HepG2 (cell line): ENCODE results near the gene TST. TPM values are rescaled to one million over a fixed set of nuclear protein-coding genes. Genes with fewer than 3 reads are reported as not detected.

ENCODE experiments used
- BCL6 ChIP-seq: IDR thresholded peaks from 2 replicates; pipeline ENCODE4 v1.6.1; 2016; ENCODE audit warnings: missing genetic modification reagents, missing compliant biosample characterization
- KDM5A ChIP-seq: fragments of 200-600 bp; sonication (generic); IDR thresholded peaks from 2 replicates; pipeline ENCODE4 v1.7.0; 2018; ENCODE audit warnings: antibody characterized with exemption, mild to moderate bottlenecking, low read length, borderline replicate concordance
- RXRB ChIP-seq: IDR thresholded peaks from 2 replicates; pipeline ENCODE4 v1.6.1; 2016; ENCODE audit warnings: borderline replicate concordance, missing genetic modification reagents, missing compliant biosample characterization
- SMC3 ChIP-seq: IDR thresholded peaks from 2 replicates; pipeline ENCODE4 v1.6.1; 2011; ENCODE audit warnings: low read length, improper control_type of control experiment
- SNAI1 ChIP-seq: sonication (generic); formaldehyde crosslinking; IDR thresholded peaks from 2 replicates; pipeline ENCODE4 v1.5.0; 2020; ENCODE audit warnings: mild to moderate bottlenecking, missing genetic modification reagents, borderline replicate concordance
- ZNF235 ChIP-seq: sonication (generic); formaldehyde crosslinking; IDR thresholded peaks from 2 replicates; pipeline ENCODE4 v1.8.1; 2023; ENCODE audit warnings: mild to moderate bottlenecking, missing genetic modification reagents, borderline replicate concordance
- ZNF33A ChIP-seq: sonication (generic); formaldehyde crosslinking; IDR thresholded peaks from 2 replicates; pipeline ENCODE4 v1.5.1; 2020; ENCODE audit warnings: missing genetic modification reagents, mild to moderate bottlenecking, moderate library complexity, borderline replicate concordance
- polyA plus RNA-seq, 8 experiments: library from polyadenylated mRNA; depleted of rRNA in 3 of 8; stranded (reverse) in 7 of 8; unstranded in 1 of 8; fragments of >200 nt; fragmentation: Illumina TruSeq in 4 of 8; extraction: Trizol in 4 of 8; gene quantifications; 2 replicates each; pipeline versions ENCODE4 v1.2.1 to v1.2.3, GENCODE V29; 2011 to 2016; ENCODE audit warnings: low read depth in 4 of 8, missing spikeins in 1 of 8, mixed read lengths in 1 of 8; ENCODE audit not compliant: insufficient read depth in 1 of 8
- total RNA-seq, 5 experiments: library from RNA; depleted of rRNA; stranded (reverse); fragments of >200 nt; fragmentation: Illumina TruSeq; extraction: Trizol; gene quantifications; 2 replicates each; pipeline ENCODE4 v1.2.3, GENCODE V29; 2016; ENCODE audit warnings: low read depth in 1 of 5
- TF ChIP-seq, protein P1 (sequence below): sonication (generic); formaldehyde crosslinking; IDR thresholded peaks from 2 replicates; pipeline ENCODE4 v1.4.0; 2020; ENCODE audit warnings: missing genetic modification reagents, borderline replicate concordance
- TF ChIP-seq, protein P2 (sequence below): sonication (generic); formaldehyde crosslinking; IDR thresholded peaks from 2 replicates; pipeline ENCODE4 v1.5.0; 2020; ENCODE audit warnings: missing genetic modification reagents
- TF ChIP-seq, protein P3 (sequence below): sonication (generic); formaldehyde crosslinking; IDR thresholded peaks from 2 replicates; pipeline ENCODE4 v1.4.0; 2020; ENCODE audit warnings: mild to moderate bottlenecking, missing genetic modification reagents

TST gene
- total and polyA plus RNA-seq, 2 of the 13 experiments (the other 11 are each of a cell fraction or from before 2014, with no cell fraction given): 44.6 to 63.6 TPM

DNA sequence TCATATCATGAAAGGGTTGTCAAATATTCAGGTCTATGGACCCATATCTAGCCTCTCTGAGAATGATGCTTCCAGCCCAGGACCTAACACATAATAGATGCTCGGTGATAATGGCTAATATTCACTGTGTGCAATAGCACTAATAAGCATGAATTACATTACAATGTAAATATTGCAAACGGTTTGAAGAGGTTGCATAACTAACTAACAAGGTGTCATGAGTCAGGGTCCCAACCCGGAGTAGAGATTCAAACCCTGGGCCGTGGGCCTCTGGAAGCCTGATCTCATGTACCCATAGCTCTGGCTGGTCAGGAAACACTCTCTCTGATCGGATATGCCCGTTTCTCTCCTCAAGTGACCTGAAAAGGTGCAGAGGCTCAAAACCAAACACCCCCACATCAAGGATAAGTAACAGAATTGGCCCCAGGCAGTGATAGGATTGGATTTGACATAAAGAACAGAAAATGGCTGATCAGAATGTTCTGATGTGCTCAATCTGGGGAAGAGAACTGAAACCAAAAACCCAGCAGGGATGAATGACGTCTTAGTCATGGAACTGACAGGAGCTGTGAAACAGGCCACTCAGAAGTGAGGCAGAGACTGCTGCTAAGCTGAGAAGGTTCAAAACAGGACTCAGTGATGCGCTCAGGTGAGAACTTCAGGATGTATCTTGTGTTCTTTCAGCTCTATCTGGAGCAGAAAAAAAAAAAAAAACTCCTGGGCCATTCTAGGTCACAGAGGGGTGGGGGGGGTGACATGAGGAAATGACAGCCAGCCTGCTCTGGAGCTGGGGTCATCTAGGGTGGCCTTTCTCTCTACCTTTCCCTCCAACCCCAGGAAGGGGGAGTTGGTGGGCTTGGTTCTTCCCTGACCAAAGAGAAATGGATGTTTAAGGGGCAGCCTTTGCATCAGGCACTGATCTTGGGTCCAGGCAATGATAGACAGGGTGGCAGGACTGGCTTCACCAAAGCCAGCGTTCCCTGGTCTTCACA is 25.7 kb upstream of the TST start (continued):
- TF ChIP-seq RXRB (CRISPR knock-in tag) (peak; percentile 45; the same call in 1 of the 2 replicates), SNAI1 (no peak), ZNF33A (CRISPR knock-in tag) (no peak), BCL6 (CRISPR knock-in tag) (no peak), KDM5A (no peak), ZNF235 (CRISPR knock-in tag) (no peak), SMC3 (no peak)
- TF ChIP-seq, protein P1, sequence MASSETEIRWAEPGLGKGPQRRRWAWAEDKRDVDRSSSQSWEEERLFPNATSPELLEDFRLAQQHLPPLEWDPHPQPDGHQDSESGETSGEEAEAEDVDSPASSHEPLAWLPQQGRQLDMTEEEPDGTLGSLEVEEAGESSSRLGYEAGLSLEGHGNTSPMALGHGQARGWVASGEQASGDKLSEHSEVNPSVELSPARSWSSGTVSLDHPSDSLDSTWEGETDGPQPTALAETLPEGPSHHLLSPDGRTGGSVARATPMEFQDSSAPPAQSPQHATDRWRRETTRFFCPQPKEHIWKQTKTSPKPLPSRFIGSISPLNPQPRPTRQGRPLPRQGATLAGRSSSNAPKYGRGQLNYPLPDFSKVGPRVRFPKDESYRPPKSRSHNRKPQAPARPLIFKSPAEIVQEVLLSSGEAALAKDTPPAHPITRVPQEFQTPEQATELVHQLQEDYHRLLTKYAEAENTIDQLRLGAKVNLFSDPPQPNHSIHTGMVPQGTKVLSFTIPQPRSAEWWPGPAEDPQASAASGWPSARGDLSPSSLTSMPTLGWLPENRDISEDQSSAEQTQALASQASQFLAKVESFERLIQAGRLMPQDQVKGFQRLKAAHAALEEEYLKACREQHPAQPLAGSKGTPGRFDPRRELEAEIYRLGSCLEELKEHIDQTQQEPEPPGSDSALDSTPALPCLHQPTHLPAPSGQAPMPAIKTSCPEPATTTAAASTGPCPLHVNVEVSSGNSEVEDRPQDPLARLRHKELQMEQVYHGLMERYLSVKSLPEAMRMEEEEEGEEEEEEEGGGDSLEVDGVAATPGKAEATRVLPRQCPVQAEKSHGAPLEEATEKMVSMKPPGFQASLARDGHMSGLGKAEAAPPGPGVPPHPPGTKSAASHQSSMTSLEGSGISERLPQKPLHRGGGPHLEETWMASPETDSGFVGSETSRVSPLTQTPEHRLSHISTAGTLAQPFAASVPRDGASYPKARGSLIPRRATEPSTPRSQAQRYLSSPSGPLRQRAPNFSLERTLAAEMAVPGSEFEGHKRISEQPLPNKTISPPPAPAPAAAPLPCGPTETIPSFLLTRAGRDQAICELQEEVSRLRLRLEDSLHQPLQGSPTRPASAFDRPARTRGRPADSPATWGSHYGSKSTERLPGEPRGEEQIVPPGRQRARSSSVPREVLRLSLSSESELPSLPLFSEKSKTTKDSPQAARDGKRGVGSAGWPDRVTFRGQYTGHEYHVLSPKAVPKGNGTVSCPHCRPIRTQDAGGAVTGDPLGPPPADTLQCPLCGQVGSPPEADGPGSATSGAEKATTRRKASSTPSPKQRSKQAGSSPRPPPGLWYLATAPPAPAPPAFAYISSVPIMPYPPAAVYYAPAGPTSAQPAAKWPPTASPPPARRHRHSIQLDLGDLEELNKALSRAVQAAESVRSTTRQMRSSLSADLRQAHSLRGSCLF: no peak
- TF ChIP-seq, protein P2, sequence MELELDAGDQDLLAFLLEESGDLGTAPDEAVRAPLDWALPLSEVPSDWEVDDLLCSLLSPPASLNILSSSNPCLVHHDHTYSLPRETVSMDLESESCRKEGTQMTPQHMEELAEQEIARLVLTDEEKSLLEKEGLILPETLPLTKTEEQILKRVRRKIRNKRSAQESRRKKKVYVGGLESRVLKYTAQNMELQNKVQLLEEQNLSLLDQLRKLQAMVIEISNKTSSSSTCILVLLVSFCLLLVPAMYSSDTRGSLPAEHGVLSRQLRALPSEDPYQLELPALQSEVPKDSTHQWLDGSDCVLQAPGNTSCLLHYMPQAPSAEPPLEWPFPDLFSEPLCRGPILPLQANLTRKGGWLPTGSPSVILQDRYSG (CRISPR knock-in tag): no peak
- TF ChIP-seq, protein P3, sequence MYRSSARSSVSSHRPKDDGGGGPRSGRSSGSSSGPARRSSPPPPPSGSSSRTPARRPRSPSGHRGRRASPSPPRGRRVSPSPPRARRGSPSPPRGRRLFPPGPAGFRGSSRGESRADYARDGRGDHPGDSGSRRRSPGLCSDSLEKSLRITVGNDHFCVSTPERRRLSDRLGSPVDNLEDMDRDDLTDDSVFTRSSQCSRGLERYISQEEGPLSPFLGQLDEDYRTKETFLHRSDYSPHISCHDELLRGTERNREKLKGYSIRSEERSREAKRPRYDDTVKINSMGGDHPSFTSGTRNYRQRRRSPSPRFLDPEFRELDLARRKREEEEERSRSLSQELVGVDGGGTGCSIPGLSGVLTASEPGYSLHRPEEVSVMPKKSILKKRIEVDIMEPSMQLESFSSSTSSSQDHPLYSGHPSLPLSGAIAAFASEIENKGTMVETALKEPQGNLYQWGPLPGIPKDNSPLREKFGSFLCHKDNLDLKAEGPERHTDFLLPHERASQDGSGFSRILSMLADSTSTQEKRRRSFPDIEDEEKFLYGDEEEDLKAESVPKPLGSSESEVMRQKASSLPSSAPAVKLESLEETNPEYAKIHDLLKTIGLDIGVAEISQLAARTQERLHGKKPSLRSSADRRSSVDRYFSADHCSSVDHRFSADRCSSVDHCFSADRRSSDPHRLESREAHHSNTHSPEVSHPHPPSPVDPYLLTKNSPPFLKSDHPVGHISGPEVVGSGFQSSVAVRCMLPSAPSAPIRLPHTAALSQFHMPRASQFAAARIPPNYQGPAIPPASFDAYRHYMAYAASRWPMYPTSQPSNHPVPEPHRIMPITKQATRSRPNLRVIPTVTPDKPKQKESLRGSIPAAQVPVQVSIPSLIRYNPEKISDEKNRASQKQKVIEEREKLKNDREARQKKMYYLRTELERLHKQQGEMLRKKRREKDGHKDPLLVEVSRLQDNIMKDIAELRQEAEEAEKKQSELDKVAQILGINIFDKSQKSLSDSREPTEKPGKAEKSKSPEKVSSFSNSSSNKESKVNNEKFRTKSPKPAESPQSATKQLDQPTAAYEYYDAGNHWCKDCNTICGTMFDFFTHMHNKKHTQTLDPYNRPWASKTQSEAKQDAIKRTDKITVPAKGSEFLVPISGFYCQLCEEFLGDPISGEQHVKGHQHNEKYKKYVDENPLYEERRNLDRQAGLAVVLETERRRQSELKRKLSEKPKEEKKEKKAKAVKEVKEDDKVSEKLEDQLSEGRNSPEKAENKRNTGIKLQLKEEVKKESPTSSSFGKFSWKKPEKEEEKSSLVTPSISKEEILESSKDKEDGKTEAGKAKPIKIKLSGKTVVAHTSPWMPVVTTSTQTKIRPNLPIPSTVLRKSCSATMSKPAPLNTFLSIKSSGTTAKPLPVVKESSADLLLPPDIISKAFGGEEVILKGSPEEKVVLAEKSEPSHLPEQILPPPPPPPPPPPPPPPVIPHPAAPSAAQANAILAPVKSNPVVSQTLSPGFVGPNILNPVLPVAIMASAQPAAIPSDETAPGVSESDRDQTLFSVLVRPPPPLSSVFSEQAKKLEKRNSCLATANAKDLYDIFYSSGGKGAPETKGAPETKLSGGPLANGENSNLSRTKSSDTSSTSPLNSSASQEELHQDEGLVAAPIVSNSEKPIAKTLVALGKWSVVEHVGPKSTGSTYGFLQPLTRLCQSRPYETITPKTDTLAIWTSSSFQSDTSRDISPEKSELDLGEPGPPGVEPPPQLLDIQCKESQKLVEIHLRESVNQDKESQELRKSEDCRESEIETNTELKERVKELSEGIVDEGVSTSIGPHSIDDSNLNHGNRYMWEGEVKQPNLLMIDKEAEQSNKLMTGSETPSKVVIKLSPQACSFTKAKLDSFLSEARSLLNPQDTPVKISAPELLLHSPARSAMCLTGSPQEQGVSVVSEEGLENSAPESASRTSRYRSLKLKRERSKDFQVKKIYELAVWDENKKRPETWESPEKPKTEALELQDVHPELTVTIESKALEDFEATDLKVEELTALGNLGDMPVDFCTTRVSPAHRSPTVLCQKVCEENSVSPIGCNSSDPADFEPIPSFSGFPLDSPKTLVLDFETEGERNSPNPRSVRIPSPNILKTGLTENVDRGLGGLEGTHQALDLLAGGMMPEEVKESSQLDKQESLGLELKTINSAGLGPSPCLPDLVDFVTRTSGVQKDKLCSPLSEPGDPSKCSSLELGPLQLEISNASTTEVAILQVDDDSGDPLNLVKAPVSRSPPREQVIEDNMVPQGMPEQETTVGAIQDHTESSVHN (CRISPR knock-in tag): no peak
